CD4-positive, alpha-beta T cell (primary cell): Measurements from ENCODE around the gene FBXL12. TPM values are rescaled to one million over a fixed set of nuclear protein-coding genes. Genes with fewer than 3 reads are reported as not detected.

Experiments used
- ATAC-seq: fragments of 200-7000 bp; cut with Tn5 transposase; one replicate; pipeline ENCODE4 v1.10.0; 2022; ENCODE audit warnings: mild to moderate bottlenecking; ENCODE audit not compliant: poor library complexity
- CTCF ChIA-PET: fragments of 350-600 bp; sonication (Branson Sonifier 250); formaldehyde crosslinking; loops from one replicate; lab custom pipeline; 2021; ENCODE audit warnings: antibody characterized with exemption, inconsistent platforms; lab: Charles Lee
- POLR2A ChIA-PET: fragments of 350-600 bp; sonication (Branson Sonifier 250); formaldehyde crosslinking; loops from one replicate; lab custom pipeline; 2021; ENCODE audit warnings: antibody characterized with exemption, inconsistent platforms; lab: Charles Lee
- DNase-seq, 14 experiments: peaks; one replicate each; pipeline ENCODE4 v3.0.0-alpha.2; 2013 to 2020; ENCODE audit warnings: mixed read lengths in 2 of 14
- H3K27ac ChIP-seq, 2 donors: one replicate each; pipeline versions ENCODE4 v1.5.1 to v1.7.0; 2013; ENCODE audit warnings: low read length in 2 of 2, low read depth in 1 of 2, mild to moderate bottlenecking in 1 of 2
- H3K27me3 ChIP-seq, 2 experiments: 1 replicate in 1 of 2; 2 replicates in 1 of 2; pipeline versions ENCODE4 v1.6.1 to v1.7.0; 2013; ENCODE audit warnings: low read length in 2 of 2, control low read depth in 1 of 2, mild to moderate bottlenecking in 1 of 2, moderate library complexity in 1 of 2; ENCODE audit not compliant: insufficient read depth in 2 of 2, control insufficient read depth in 1 of 2
- H3K36me3 ChIP-seq: one replicate; pipeline ENCODE4 v1.6.1; 2013; ENCODE audit warnings: low read length, control low read depth; ENCODE audit not compliant: insufficient read depth
- H3K4me1 ChIP-seq: one replicate; pipeline ENCODE4 v1.6.1; 2013; ENCODE audit warnings: low read length, control low read depth; ENCODE audit not compliant: insufficient read depth
- H3K4me3 ChIP-seq: one replicate; pipeline ENCODE4 v1.5.1; 2013; ENCODE audit warnings: mild to moderate bottlenecking, low read length, moderate library complexity
- H3K9me3 ChIP-seq, 2 experiments: 1 replicate in 1 of 2; 2 replicates in 1 of 2; pipeline versions ENCODE4 v1.6.1 to v1.7.0; 2013; ENCODE audit warnings: low read length in 2 of 2, mild to moderate bottlenecking in 2 of 2, control low read depth in 1 of 2, moderate library complexity in 1 of 2; ENCODE audit not compliant: control insufficient read depth in 1 of 2, insufficient read depth in 1 of 2
- H3K27ac Mint-ChIP-seq: one replicate; pipeline ENCODE4 v1.8.0; 2020; ENCODE audit warnings: mixed read lengths
- H3K27me3 Mint-ChIP-seq: one replicate; pipeline ENCODE4 v1.8.0; 2021; ENCODE audit warnings: mixed read lengths
- H3K36me3 Mint-ChIP-seq: one replicate; pipeline ENCODE4 v1.8.0; 2021; ENCODE audit warnings: low read depth, mixed read lengths
- H3K4me1 Mint-ChIP-seq: one replicate; pipeline ENCODE4 v1.8.0; 2021; ENCODE audit warnings: low read depth, mixed read lengths
- H3K4me3 Mint-ChIP-seq: one replicate; pipeline ENCODE4 v1.8.0; 2020; ENCODE audit warnings: mild to moderate bottlenecking, mixed read lengths
- H3K9me3 Mint-ChIP-seq: one replicate; pipeline ENCODE4 v1.8.0; 2020; ENCODE audit warnings: mixed read lengths
- intact Hi-C, 2 experiments: fragments of 100-400 bp; cut with DNase I in 1 of 2; cut with micrococcal nuclease in 1 of 2; formaldehyde crosslinking; loops; one replicate each; pipeline versions ENCODE4 v1.15.1 to v1.9.0; 2023 to 2025; cut with DNase I, micrococcal nuclease
- total RNA-seq, 174 experiments: library from RNA in 2 of 174; stranded (reverse) in 2 of 174; gene quantifications; one replicate each; pipeline ENCODE4 v1.2.3 and lab custom pipeline; 2021 to 2026
- TF ChIP-seq, protein P1 (sequence below): fragments of 200-600 bp; IDR thresholded peaks from one replicate; pipeline ENCODE4 v1.8.0; 2022; ENCODE audit warnings: antibody characterized with exemption, mild to moderate bottlenecking

FBXL12 gene
- total RNA-seq, 2 experiments from 2014 or later, result 33.4 to 38.4 TPM

GRCh38 chr19:9862938-9863337 lies 44.1 kb upstream of the FBXL12 start:
- H3K27me3 Mint-ChIP-seq, result no peaks in the 10 kb centered on the region
- Histone ChIP-seq H3K27ac (peak overlapping the region; percentile 48 to 71), H3K4me3 (peak overlapping the region; percentile 32), H3K9me3 (no peaks in the 10 kb centered on the region), H3K4me1 (peaks cover 94% of the 10 kb centered on the region), H3K36me3 (no peaks in the 10 kb centered on the region), H3K27me3 (no peaks in the 10 kb centered on the region)
- peak overlapping the region; percentile 88 for H3K27ac Mint-ChIP-seq
- CTCF ChIA-PET, result no interaction called here
- intact Hi-C loops, result loop anchor here (2.0 kb wide), 3 partner anchors 26 to 52 kb away; partner anchors contain the start of gene PIN1 (in 1 of the 2)
- H3K9me3 Mint-ChIP-seq, result no peaks in the 10 kb centered on the region
- peak overlapping the region; percentile 76 for H3K4me3 Mint-ChIP-seq
- TF ChIP-seq, protein P1, sequence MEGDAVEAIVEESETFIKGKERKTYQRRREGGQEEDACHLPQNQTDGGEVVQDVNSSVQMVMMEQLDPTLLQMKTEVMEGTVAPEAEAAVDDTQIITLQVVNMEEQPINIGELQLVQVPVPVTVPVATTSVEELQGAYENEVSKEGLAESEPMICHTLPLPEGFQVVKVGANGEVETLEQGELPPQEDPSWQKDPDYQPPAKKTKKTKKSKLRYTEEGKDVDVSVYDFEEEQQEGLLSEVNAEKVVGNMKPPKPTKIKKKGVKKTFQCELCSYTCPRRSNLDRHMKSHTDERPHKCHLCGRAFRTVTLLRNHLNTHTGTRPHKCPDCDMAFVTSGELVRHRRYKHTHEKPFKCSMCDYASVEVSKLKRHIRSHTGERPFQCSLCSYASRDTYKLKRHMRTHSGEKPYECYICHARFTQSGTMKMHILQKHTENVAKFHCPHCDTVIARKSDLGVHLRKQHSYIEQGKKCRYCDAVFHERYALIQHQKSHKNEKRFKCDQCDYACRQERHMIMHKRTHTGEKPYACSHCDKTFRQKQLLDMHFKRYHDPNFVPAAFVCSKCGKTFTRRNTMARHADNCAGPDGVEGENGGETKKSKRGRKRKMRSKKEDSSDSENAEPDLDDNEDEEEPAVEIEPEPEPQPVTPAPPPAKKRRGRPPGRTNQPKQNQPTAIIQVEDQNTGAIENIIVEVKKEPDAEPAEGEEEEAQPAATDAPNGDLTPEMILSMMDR, result no peak
- POLR2A ChIA-PET, result interaction anchor here (1.2 to 2.5 kb wide), 2 partner anchors 28 to 35 kb away, joined by 7 to 9 read pairs; partner anchors contain the start of genes PIN1 and UBL5
- peaks cover 78% of the 10 kb centered on the region for H3K4me1 Mint-ChIP-seq
- peaks cover 2% of the 10 kb centered on the region for H3K36me3 Mint-ChIP-seq
- DNase-seq (peak in 5 of 14 experiments; percentile 40 to 68 (median 52)), ATAC-seq (peak; percentile 54)

DNA sequence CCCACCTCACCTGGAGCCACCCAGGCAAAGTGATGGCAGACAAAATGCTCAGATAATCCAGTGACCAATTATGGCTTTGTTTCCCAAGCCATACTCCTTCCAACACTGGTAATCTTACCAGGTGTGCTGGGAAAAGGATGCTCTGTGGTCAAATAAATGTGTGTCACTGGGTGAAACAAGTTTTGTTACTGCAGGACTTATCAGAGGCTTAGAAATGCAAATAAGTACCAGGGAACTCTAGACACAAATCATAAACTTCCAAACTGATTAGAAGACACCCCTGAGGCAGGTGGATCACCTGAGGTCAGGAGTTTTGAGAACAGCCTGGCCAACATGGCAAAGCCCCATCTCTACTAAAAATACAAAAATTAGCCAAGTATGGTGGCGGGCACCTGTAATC lies 42.6 kb upstream of the FBXL12 start:
- POLR2A ChIA-PET, result interaction anchor here (0.6 to 2.5 kb wide), 2 partner anchors 27 to 721 kb away, joined by 4 to 7 read pairs; partner anchors contain the start of gene PIN1
- TF ChIP-seq, protein P1, result no peak
- peak overlapping the region; percentile 88 for H3K27ac Mint-ChIP-seq
- no peaks in the 10 kb centered on the region for H3K27me3 Mint-ChIP-seq
- peak overlapping the region; percentile 76 for H3K4me3 Mint-ChIP-seq
- no peaks in the 10 kb centered on the region for H3K9me3 Mint-ChIP-seq
- ATAC-seq (no peak), DNase-seq (no peak)
- CTCF ChIA-PET, result interaction anchor here (1.8 kb wide), 1 partner anchor 26 kb away, joined by 5 read pairs; the partner anchor contains the start of gene PIN1
- no peak overlapping the region for H3K4me3 ChIP-seq
- H3K4me1 Mint-ChIP-seq, result peaks cover 83% of the 10 kb centered on the region
- peaks cover 97% of the 10 kb centered on the region for H3K4me1 ChIP-seq
- peaks cover 11% of the 10 kb centered on the region for H3K36me3 Mint-ChIP-seq
- H3K9me3 ChIP-seq, result no peaks in the 10 kb centered on the region
- H3K27ac ChIP-seq, result peak overlapping the region; percentile 2 to 44
- intact Hi-C loops, result no loop called here
- H3K27me3 ChIP-seq, result no peaks in the 10 kb centered on the region
- peaks cover 4% of the 10 kb centered on the region for H3K36me3 ChIP-seq

DNA sequence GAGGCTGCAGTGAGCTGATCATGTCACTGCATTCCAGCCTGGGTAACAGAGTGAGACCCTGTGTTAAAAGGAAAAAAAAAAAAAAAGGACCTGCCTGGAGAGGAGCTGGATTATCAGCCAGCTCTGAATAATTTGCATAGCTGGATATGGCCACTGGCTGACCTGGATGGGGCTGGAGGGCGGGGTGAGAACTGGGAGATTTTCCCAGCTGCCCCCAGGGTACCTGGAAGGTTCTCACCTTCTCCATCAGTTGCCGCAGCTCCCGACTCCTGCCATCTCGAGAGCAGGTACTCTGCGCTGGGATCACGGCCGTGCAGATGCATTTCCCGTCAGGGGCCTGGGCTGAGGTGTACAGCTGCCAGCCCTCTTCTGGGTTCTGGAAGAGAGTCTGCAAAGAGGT lies 41.5 kb upstream of the FBXL12 start:
- H3K4me1 Mint-ChIP-seq, result peaks cover 84% of the 10 kb centered on the region
- Histone ChIP-seq H3K9me3 (no peaks in the 10 kb centered on the region), H3K27me3 (no peaks in the 10 kb centered on the region), H3K4me1 (peaks cover 98% of the 10 kb centered on the region), H3K36me3 (peaks cover 7% of the 10 kb centered on the region), H3K27ac (no peak overlapping the region), H3K4me3 (no peak overlapping the region)
- CTCF ChIA-PET, result interaction anchor here (1.8 kb wide), 1 partner anchor 25 kb away, joined by 5 read pairs; the partner anchor contains the start of gene PIN1
- peaks cover 21% of the 10 kb centered on the region for H3K36me3 Mint-ChIP-seq
- no peaks in the 10 kb centered on the region for H3K9me3 Mint-ChIP-seq
- intact Hi-C loops, result no loop called here
- no peaks in the 10 kb centered on the region for H3K27me3 Mint-ChIP-seq
- ATAC-seq (no peak), DNase-seq (no peak)
- peak overlapping the region; percentile 17 for H3K4me3 Mint-ChIP-seq
- H3K27ac Mint-ChIP-seq, result peak overlapping the region; percentile 88
- TF ChIP-seq, protein P1, result no peak
- POLR2A ChIA-PET, result no interaction called here
